Urinary bladder (tissue), 4 donors: ENCODE data around the gene EPB41L4A. TPM values are rescaled to one million over a fixed set of nuclear protein-coding genes. Genes with fewer than 3 reads are reported as not detected.
A peak's percentile ranks its signal among the peaks of the same experiment; 100 is the strongest.

ENCODE experiments used
- DNase-seq: peaks from one replicate; pipeline ENCODE4 v3.0.0-alpha.2; 2015; ENCODE audit errors: extremely low spot score
- H3K27ac ChIP-seq: one replicate; pipeline ENCODE4 v1.5.1; 2013; ENCODE audit warnings: low read depth, mild to moderate bottlenecking, moderate library complexity
- H3K36me3 ChIP-seq: one replicate; pipeline ENCODE4 v1.6.1; 2013; ENCODE audit warnings: mild to moderate bottlenecking, moderate library complexity; ENCODE audit not compliant: insufficient read depth
- H3K4me1 ChIP-seq: one replicate; pipeline ENCODE4 v1.6.1; 2013; ENCODE audit warnings: mild to moderate bottlenecking, moderate library complexity; ENCODE audit not compliant: insufficient read depth
- H3K4me3 ChIP-seq: one replicate; pipeline ENCODE4 v1.5.1; 2013; ENCODE audit warnings: low read depth, low read length
- WGBS: extraction: QIAGEN DNeasy Blood & Tissue Kit; methylation state at CpG from one replicate; pipeline ENCODE4 v1.1.7; 2013; 5-methylcytosine and 5-hydroxymethylcytosine counted together
- polyA plus RNA-seq: library from polyadenylated mRNA; stranded (reverse); fragments of 200-250 nt; gene quantifications from one replicate; pipeline ENCODE4 v1.2.3, GENCODE V29; 2013
- total RNA-seq: library from RNA; depleted of rRNA; stranded (reverse); fragments of >200 nt; gene quantifications from one replicate; pipeline ENCODE4 v1.2.3, GENCODE V29; 2014
- donor health status: healthy with polysubstance abuse.
- donor health status: healthy.

Gene EPB41L4A
- total and polyA plus RNA-seq, 2 donors, result 5.0 to 49.4 TPM

GRCh38 chr5:112264151-112264550 lies 154.9 kb downstream of the EPB41L4A start:
- 89% methylated on average over 4 of the region's 4 CpGs for WGBS
- DNase-seq, result no peak
- H3K36me3 ChIP-seq, result peaks cover 1% of the 10 kb centered on the region

GRCh38 chr5:112263469-112263868 lies 155.6 kb downstream of the EPB41L4A start:
- 73% methylated on average over 1 of the region's 1 CpG for WGBS
- Histone ChIP-seq H3K36me3 (peaks cover 3% of the 10 kb centered on the region), H3K4me3 (no peak overlapping the region), H3K27ac (no peak overlapping the region), H3K4me1 (no peaks in the 10 kb centered on the region)
- no peak for DNase-seq

More at GRCh38 chr5:112264151-112264550, 154.9 kb downstream of the EPB41L4A start:
- Histone ChIP-seq H3K4me3 (no peak overlapping the region), H3K27ac (no peak overlapping the region), H3K4me1 (no peaks in the 10 kb centered on the region)

- H3K4me1 ChIP-seq, result no peaks in the 10 kb centered on the region
- no peak for DNase-seq
- H3K36me3 ChIP-seq, result peaks cover 4% of the 10 kb centered on the region
- no peak overlapping the region for H3K4me3 ChIP-seq
- WGBS, result 89% methylated on average over 2 of the region's 2 CpGs
- H3K27ac ChIP-seq, result no peak overlapping the region
Measured at GRCh38 chr5:112258571-112258970, 160.5 kb downstream of the EPB41L4A start.

GRCh38 chr5:112257976-112258375 lies 161.1 kb downstream of the EPB41L4A start:
- H3K36me3 ChIP-seq, result peaks cover 4% of the 10 kb centered on the region

GRCh38 chr5:112257005-112257404 lies 162.1 kb downstream of the EPB41L4A start:
- H3K4me1 ChIP-seq, result no peaks in the 10 kb centered on the region
- H3K27ac ChIP-seq, result no peak overlapping the region
- H3K4me3 ChIP-seq, result no peak overlapping the region
- peaks cover 4% of the 10 kb centered on the region for H3K36me3 ChIP-seq
- DNase-seq, result no peak

More at GRCh38 chr5:112257976-112258375, 161.1 kb downstream of the EPB41L4A start:
- DNase-seq, result no peak
- Histone ChIP-seq H3K4me1 (no peaks in the 10 kb centered on the region), H3K27ac (no peak overlapping the region), H3K4me3 (no peak overlapping the region)

GRCh38 chr5:112254303-112254702 lies 164.8 kb downstream of the EPB41L4A start:
- peaks cover 3% of the 10 kb centered on the region for H3K36me3 ChIP-seq
- 84% methylated on average over 5 of the region's 5 CpGs for WGBS

GRCh38 chr5:112253478-112254250 lies 165.4 kb downstream of the EPB41L4A start:
- peak overlapping the region; percentile 64 for H3K27ac ChIP-seq
- WGBS, result 54% methylated on average over 9 of the region's 9 CpGs
- peaks cover 2% of the 10 kb centered on the region for H3K36me3 ChIP-seq
- no peaks in the 10 kb centered on the region for H3K4me1 ChIP-seq
- no peak for DNase-seq
- no peak overlapping the region for H3K4me3 ChIP-seq

More at GRCh38 chr5:112254303-112254702, 164.8 kb downstream of the EPB41L4A start:
- H3K4me3 ChIP-seq, result no peak overlapping the region
- H3K27ac ChIP-seq, result no peak overlapping the region
- H3K4me1 ChIP-seq, result no peaks in the 10 kb centered on the region
- no peak for DNase-seq

- Histone ChIP-seq H3K36me3 (no peaks in the 10 kb centered on the region), H3K4me1 (no peaks in the 10 kb centered on the region), H3K27ac (no peak overlapping the region), H3K4me3 (no peak overlapping the region)
- 84% methylated on average over 2 of the region's 2 CpGs for WGBS
- no peak for DNase-seq
Measured at GRCh38 chr5:112250551-112250950, 168.5 kb downstream of the EPB41L4A start.

GRCh38 chr5:112248623-112249022 lies 170.5 kb downstream of the EPB41L4A start:
- DNase-seq, result no peak
- WGBS, result 50% methylated on average over 2 of the region's 2 CpGs
- Histone ChIP-seq H3K27ac (no peak overlapping the region), H3K4me3 (no peak overlapping the region), H3K36me3 (no peaks in the 10 kb centered on the region), H3K4me1 (no peaks in the 10 kb centered on the region)

- H3K27ac ChIP-seq, result no peak overlapping the region
- DNase-seq, result no peak
Measured at GRCh38 chr5:112247960-112248359, 171.1 kb downstream of the EPB41L4A start.

GRCh38 chr5:112245656-112246055 lies 173.4 kb downstream of the EPB41L4A start:
- Histone ChIP-seq H3K4me3 (no peak overlapping the region), H3K36me3 (no peaks in the 10 kb centered on the region), H3K27ac (no peak overlapping the region), H3K4me1 (no peaks in the 10 kb centered on the region)
- no peak for DNase-seq
- 73% methylated on average over 5 of the region's 5 CpGs for WGBS

More at GRCh38 chr5:112247960-112248359, 171.1 kb downstream of the EPB41L4A start:
- H3K4me3 ChIP-seq, result no peak overlapping the region
- no peaks in the 10 kb centered on the region for H3K36me3 ChIP-seq
- H3K4me1 ChIP-seq, result no peaks in the 10 kb centered on the region

- Histone ChIP-seq H3K36me3 (peaks cover 2% of the 10 kb centered on the region), H3K4me1 (no peaks in the 10 kb centered on the region), H3K27ac (no peak overlapping the region), H3K4me3 (no peak overlapping the region)
- DNase-seq, result no peak
- 60% methylated on average over 3 of the region's 3 CpGs for whole genome bisulfite sequencing
Measured at GRCh38 chr5:112239996-112240395, 179.1 kb downstream of the EPB41L4A start.

- no peaks in the 10 kb centered on the region for H3K4me1 ChIP-seq
- no peak overlapping the region for H3K4me3 ChIP-seq
- no peak overlapping the region for H3K27ac ChIP-seq
- DNase-seq, result no peak
- peaks cover 2% of the 10 kb centered on the region for H3K36me3 ChIP-seq
Measured at GRCh38 chr5:112238473-112238872, 180.6 kb downstream of the EPB41L4A start.

- no peak overlapping the region for H3K27ac ChIP-seq
- 67% methylated on average over 2 of the region's 2 CpGs for WGBS
- no peaks in the 10 kb centered on the region for H3K4me1 ChIP-seq
- no peak for DNase-seq
- H3K36me3 ChIP-seq, result peaks cover 2% of the 10 kb centered on the region
- H3K4me3 ChIP-seq, result no peak overlapping the region
Measured at GRCh38 chr5:112237456-112237855, 181.6 kb downstream of the EPB41L4A start.
